Hepatic stellate cell (primary cell): ENCODE results near the gene CAMKK1.

Experiments
- DNase-seq: peaks from one replicate; pipeline ENCODE4 v3.0.0; 2011; ENCODE audit warnings: low spot score

Gene CAMKK1

GRCh38 chr17:3893003-3893719, at the start of gene CAMKK1:
CAMKK1 (minus strand) TSS chr17:3893053; CDS start chr17:3885687, 7,366 bp downstream.
- peak; percentile 99 for DNase-seq

- DNase-seq: no peak
These were observed 48.3 kb upstream of the CAMKK1 start for GRCh38 chr17:3940965-3941698.

GRCh38 chr17:3937359-3937758, 44.5 kb upstream of the CAMKK1 start:
- DNase-seq: no peak

DNA sequence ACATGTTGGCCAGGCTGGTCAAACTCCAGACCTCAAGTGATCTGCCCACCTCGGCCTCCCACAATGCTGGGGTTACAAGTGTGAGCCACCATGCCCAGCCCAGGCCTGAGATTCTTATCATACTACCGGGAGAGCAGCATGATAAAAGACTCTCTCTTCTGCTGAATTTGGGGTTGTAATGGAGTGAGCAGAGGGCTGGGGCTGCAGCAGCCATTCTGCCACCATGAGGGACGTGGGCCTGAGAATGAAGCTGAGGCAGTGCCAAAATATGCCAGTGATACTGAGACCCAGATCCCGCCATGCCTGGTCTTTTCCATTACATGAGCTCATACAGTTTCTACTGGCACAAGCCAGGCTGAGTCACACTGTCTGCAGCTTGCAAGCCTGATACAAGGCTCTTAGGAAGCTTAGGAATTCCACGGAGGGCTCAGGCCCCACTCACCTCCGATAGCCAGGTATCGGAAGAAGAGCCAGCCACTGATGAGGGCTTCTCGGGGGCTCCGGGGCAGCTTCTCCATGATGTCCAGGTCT, 43.0 kb upstream of the CAMKK1 start:
- DNase-seq: peak; percentile 58

DNA sequence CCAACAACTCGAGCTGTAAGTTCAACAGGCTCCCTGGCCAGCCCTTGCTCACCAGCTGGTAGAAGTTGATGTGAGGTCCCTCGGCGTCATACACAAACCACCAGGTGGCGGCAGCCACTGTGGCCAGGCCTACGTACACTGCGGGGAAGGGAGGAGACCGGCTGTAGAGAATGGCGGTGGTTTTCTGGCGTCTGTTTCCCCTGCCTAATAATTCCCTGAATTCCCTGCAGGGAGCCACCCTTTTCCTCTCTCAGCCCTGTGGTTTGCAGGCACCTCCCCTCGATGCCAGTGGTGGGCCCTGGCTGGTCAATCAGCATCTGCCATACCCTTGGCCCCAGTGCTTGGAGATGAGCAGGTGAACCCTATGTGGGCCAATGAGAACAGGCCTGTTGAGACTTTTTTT, 42.3 kb upstream of the CAMKK1 start:
- peak; percentile 82 for DNase-seq

GRCh38 chr17:3929764-3930163, 36.9 kb upstream of the CAMKK1 start:
- no peak for DNase-seq

GRCh38 chr17:3929181-3929580, 36.3 kb upstream of the CAMKK1 start:
- no peak for DNase-seq

DNA sequence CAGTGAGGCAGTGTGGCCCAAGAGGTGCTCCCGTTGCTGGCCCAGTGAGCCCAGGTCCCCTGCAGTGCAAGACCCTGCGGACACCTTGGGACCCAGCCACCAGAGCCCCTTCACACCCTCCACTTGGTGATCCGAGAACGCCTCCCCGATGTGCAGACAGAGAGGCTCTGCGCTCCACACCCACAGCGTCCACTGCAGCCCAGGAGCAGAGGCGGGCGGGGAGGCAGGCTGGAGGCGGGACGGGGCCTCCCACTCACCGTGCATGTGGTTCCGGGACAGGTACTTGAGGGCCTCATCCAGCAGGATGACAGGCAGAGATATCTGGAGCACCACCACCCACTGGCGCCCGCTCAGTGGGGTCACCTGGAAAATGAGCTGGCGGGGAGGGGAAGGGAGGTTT, 35.6 kb upstream of the CAMKK1 start:
- DNase-seq: no peak

GRCh38 chr17:3927628-3928340, 34.9 kb upstream of the CAMKK1 start:
- peak; percentile 72 for DNase-seq

- no peak for DNase-seq
These were observed 34.2 kb upstream of the CAMKK1 start for GRCh38 chr17:3926860-3927627.

DNA sequence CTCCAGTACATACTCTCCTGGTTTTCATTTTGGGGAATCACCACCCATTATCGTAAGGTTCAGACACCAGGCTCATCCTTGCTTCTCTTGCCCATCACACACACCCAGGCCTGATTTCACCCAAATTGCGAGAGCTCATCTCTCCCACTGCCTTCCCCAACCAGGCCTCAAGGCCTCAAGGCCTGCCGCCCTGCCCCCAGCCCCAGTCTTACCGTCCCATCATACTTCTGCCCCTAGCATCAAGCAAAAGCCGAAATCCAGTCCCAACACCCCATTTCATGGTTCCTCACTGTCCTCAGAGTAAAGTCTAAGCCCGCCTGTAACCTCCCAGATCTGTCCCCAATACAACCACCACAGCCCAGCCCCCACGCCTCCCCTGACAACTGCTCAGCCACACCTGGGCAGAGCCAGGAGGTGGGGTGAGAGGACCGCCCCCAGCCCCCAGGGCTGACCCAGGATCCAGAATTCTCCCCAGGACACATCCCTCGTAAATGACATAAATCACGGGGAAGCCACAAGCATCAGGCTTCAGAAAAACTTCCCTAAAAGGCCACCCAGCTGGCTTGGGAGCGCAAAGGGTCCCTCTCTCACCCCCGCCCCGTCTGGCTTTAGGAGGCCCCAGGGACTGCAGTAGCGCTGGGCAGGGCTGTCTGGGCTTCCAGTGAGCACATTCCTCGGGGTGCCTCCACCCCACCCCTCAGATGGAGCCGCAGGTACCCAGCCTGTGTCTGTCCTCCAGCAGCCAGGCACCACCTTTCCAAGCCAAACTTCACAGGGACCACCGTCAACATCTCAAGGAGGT, 33.0 kb upstream of the CAMKK1 start:
- DNase-seq: no peak

- DNase-seq: no peak
These were observed 31.9 kb upstream of the CAMKK1 start for GRCh38 chr17:3924512-3925350.

DNA sequence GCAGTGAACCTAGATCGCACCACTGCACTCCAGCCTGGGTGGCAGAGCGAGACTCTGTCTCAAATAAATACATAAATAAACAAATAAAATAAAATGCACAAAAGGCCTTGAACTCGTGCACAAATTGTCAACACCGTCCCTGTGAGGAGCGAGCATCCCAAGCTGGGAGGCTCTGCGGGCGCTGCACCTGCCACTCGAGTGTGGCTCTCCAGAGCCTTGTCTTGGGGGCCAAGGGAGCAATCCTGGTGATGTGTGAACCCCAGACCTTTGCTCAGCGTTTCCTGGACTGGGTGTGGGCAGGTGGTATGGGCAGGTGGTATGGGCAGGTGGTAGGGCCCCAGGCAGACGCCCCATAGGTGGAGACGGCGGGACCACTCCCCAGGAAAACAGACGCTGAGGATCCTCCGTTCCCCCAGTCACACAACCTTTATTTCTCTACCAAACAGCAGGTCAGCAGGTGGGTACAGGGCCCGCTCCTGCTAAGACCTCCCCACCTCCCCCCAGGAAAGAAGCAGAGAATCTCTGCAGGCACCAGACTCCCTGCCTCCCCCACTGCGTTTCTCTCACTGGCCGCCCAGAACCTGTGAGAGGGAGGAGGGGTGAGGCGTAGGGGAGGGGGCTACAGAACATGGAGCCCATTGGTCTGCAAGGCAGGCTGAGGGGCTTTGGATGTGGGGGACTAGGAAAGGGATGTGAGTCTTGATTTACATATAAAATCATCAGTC, 30.8 kb upstream of the CAMKK1 start:
- DNase-seq: no peak

DNA sequence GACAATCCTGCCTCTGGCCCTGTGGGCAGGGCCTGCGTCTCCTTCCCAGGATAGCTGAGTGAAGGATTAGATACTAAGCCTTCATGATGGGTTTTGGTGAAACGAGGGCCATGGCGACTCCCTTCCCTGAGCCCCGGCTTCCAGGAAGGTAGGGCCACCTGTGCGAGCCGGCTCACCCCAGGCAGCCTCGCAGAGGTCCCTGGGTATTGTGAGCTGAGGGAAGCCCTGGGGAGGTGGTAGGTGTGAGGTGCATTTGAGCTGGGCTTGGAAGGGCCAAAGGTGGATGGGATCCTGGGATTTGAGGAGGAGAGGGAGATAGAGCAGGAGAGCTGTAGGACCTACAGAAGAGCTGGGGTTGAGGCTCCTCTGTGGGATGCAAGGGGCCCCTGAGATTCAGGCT, 29.9 kb upstream of the CAMKK1 start:
- no peak for DNase-seq

GRCh38 chr17:3921502-3922319, 28.9 kb upstream of the CAMKK1 start:
- DNase-seq: no peak

- DNase-seq: no peak
These were observed 28.2 kb upstream of the CAMKK1 start for GRCh38 chr17:3921006-3921405.

DNA sequence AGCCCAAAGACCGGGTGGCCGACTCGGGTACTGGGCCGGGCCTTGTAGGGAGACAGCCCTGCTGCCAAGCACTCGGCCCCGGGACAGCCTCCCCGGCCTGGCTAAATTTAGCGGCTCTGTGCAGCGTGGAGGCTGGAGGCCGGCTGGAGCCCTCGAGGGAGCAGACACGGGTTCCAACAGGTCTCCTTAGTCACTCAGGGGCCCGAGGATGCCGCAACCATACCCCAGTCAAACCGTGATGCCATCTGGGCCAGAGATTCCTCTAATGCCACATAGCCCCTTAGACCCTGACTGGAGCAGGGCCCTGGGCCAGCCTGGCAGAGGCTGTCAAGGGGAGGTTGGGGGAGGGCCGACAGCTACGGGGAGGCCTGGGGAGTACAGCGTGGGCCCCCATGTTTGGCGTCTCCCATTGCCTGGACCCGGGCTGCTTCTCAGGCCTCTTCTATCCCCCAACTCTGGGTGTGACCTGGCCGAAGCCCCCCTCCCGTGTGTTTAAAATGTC, 26.3 kb upstream of the CAMKK1 start:
- DNase-seq: no peak

GRCh38 chr17:3918372-3919122, 25.7 kb upstream of the CAMKK1 start:
- no peak for DNase-seq
